SW 1271 (cell line): ENCODE results near the gene PDE4D.
"Not testable (repeated sequence)": the region's sequence is repeated elsewhere in the genome, so short reads cannot be mapped to it uniquely, and the experiment has no call there.

ENCODE experiments used
- DNase-seq, 2 experiments: peaks; one replicate each; lab custom pipeline; 2025; lab: John Stamatoyannopoulos, UW

The PDE4D gene

GRCh38 chr5:59421986-59422941, 471.3 kb downstream of the PDE4D start:
- DNase-seq: no peak

- no peak for DNase-seq
Observed at GRCh38 chr5:59420596-59420995, 472.9 kb downstream of the PDE4D start.

GRCh38 chr5:59418808-59419207, 474.7 kb downstream of the PDE4D start:
- no peak for DNase-seq

GRCh38 chr5:59416451-59416850, 477.1 kb downstream of the PDE4D start:
- no peak for DNase-seq

- DNase-seq: no peak
Observed at GRCh38 chr5:59416026-59416425, 477.5 kb downstream of the PDE4D start.

GRCh38 chr5:59412428-59412827, 481.1 kb downstream of the PDE4D start:
- no peak for DNase-seq

GRCh38 chr5:59408997-59409396, 484.5 kb downstream of the PDE4D start:
- DNase-seq: not testable (repeated sequence)

GRCh38 chr5:59407967-59408366, 485.6 kb downstream of the PDE4D start:
- no peak for DNase-seq

- no peak for DNase-seq
Observed at GRCh38 chr5:59401637-59402036, 491.9 kb downstream of the PDE4D start.

- not testable (repeated sequence) for DNase-seq
Observed at GRCh38 chr5:59394956-59395355, 498.6 kb downstream of the PDE4D start.

- no peak for DNase-seq
Observed at GRCh38 chr5:59393585-59394420, 499.7 kb downstream of the PDE4D start.

- DNase-seq: no peak
Observed at GRCh38 chr5:59391576-59391975, 501.9 kb downstream of the PDE4D start.

GRCh38 chr5:59390989-59391388, 502.5 kb downstream of the PDE4D start:
- no peak for DNase-seq

- DNase-seq: peak in 1 of 2 experiments; percentile 23
Observed at GRCh38 chr5:59390074-59390659, 503.4 kb downstream of the PDE4D start.

- DNase-seq: no peak
Observed at GRCh38 chr5:59387127-59387526, 506.4 kb downstream of the PDE4D start.

- no peak for DNase-seq
Observed at GRCh38 chr5:59385700-59386099, 507.8 kb downstream of the PDE4D start.

GRCh38 chr5:59380350-59380951, 513.1 kb downstream of the PDE4D start:
- DNase-seq: peak; percentile 16 to 84

GRCh38 chr5:59374036-59374435, 519.5 kb downstream of the PDE4D start:
- DNase-seq: not testable (repeated sequence)

- no peak for DNase-seq
Observed at GRCh38 chr5:59371525-59372127, 521.9 kb downstream of the PDE4D start.

GRCh38 chr5:59368951-59369350, 524.6 kb downstream of the PDE4D start:
- DNase-seq: no peak

GRCh38 chr5:59367791-59368394, 525.6 kb downstream of the PDE4D start:
- DNase-seq: peak; percentile 7 to 59
